Ovary (tissue), 3 donors: ENCODE measurements around the gene CTDP1.

ENCODE experiments used
- CTCF ChIP-seq, 3 donors: fragments of 450-650 bp in 2 of 3; fragments of 200-600 bp in 1 of 3; IDR thresholded peaks; one replicate each; pipeline versions ENCODE4 v1.5.1 to v1.8.0; 2016 to 2022; ENCODE audit warnings: antibody characterized with exemption in 3 of 3, mild to moderate bottlenecking in 1 of 3
- EP300 ChIP-seq: sonication (generic); formaldehyde crosslinking; IDR thresholded peaks from one replicate; pipeline ENCODE4 v1.6.1; 2017; ENCODE audit warnings: antibody characterized with exemption
- donor health status: DM: no; HTN: no; CAD: no.

GRCh38 chr18:79682481-79682880 lies 2.9 kb downstream of the CTDP1 start:
- TF ChIP-seq CTCF (IDR thresholded peaks at IDR 0.05) (no peak), EP300 (no peak)
